Cardiac fibroblast (primary cell): ENCODE data around the gene GPR173.

Experiments
- DNase-seq, 2 donors: peaks; one replicate each; pipeline versions ENCODE4 v3.0.0 to v3.0.0-alpha.2; 2010; ENCODE audit warnings: low read depth in 2 of 2
- H3K4me3 ChIP-seq, 2 donors: replicated peaks in 1 of 2; 1 replicate in 1 of 2; 2 replicates in 1 of 2; pipeline ENCODE4 v1.5.1; 2011; ENCODE audit warnings: low read depth in 2 of 2, low read length in 2 of 2, mild to moderate bottlenecking in 2 of 2, moderate library complexity in 1 of 2
- TF ChIP-seq, protein P1 (sequence below): IDR thresholded peaks from one replicate; pipeline ENCODE4 v1.5.1; 2011; ENCODE audit warnings: low read depth, mild to moderate bottlenecking, low read length, inconsistent platforms

Gene GPR173

DNA sequence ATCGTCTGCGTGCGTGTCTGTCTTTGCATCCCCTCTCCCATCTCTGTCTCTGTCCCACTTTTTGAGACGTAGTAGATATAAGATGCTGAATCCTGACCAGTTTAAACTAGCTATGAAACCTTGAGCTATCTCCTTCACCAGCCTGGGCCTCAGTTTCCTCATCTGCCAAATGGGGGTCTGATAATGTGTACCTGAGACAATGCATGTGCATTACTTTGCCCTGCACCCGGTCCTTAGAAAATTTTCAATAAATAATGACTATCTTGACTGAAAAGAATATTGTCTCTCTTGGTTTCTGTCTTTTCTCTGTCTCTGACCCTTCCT, 46.0 kb downstream of the GPR173 start:
- no peak for DNase-seq
- TF ChIP-seq, protein P1, sequence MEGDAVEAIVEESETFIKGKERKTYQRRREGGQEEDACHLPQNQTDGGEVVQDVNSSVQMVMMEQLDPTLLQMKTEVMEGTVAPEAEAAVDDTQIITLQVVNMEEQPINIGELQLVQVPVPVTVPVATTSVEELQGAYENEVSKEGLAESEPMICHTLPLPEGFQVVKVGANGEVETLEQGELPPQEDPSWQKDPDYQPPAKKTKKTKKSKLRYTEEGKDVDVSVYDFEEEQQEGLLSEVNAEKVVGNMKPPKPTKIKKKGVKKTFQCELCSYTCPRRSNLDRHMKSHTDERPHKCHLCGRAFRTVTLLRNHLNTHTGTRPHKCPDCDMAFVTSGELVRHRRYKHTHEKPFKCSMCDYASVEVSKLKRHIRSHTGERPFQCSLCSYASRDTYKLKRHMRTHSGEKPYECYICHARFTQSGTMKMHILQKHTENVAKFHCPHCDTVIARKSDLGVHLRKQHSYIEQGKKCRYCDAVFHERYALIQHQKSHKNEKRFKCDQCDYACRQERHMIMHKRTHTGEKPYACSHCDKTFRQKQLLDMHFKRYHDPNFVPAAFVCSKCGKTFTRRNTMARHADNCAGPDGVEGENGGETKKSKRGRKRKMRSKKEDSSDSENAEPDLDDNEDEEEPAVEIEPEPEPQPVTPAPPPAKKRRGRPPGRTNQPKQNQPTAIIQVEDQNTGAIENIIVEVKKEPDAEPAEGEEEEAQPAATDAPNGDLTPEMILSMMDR: no peak
- peak overlapping the region; percentile 69 to 77 for H3K4me3 ChIP-seq

DNA sequence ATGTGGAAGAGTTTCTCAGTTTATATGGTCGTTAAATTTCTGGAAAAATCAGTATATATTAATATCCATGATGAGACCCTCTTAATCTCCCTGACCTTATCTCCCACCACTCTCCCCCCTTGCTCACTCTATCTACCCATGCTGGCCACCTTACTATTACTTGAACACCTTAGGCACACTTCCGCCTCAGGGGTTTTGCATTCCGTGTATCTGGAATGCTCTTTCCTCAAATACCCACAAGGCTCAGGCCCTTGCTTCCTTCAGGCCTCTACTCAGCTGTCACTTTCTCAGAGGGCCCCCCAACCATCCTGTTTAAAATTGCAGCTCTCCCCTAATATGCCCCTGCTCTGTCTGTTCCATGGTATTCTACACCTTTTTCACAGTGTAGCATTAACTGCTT, 47.2 kb downstream of the GPR173 start:
- no peak for DNase-seq
- no peak overlapping the region for H3K4me3 ChIP-seq
- TF ChIP-seq, protein P1: no peak

DNA sequence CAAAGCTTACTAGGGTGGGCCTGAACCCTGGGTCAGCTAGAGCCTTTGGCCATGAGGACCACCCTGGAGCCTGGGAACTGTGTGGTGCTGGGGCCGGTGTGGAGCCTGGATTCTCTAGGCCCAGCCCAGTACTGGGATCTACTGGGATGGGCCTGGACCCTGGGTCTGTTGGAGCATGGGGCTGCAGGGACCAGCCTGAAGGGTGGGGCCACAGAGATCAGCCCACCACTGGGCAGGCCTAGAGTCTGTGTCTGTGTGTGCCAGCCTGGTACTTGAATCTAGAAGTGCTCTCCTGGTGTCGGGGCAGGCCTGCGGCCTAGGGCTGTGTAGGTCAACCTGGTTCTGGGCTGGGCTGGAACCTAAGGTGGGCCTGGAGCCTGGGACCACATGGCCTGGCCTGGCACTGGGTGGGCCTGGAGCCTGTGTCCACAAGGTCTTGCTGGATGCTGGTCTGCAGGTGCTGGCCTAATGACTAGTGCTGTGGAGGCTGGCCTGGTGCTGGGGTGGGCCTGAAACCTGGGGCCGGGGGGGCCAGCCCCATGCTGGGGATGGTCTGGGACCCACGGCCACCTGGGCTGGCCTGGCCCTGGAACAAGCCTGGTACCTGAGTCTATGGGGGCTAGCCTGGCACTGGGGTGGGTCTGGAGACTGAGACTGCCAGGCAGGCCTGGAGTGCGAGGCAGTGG, 66.4 kb downstream of the GPR173 start:
- no peak overlapping the region for H3K4me3 ChIP-seq
- TF ChIP-seq, protein P1: no peak
- DNase-seq: no peak

DNA sequence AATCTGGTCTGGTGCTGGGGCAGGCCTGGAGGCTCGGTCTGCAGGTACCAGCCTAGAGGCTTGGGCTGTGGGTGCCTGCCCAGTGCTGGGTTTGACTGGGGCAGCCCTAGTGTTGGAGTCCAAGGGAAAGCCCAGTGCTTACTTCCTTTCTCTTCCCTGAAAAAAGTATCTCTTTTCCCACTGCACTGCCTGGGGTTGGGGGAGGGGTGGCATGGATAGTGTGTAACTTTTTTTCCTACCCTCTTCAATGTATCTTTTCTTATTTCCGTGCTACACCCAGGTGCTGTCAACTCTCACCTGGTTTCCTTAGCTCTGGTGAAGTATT, 66.9 kb downstream of the GPR173 start:
- no peak for DNase-seq
- H3K4me3 ChIP-seq: no peak overlapping the region
- TF ChIP-seq, protein P1: no peak

DNA sequence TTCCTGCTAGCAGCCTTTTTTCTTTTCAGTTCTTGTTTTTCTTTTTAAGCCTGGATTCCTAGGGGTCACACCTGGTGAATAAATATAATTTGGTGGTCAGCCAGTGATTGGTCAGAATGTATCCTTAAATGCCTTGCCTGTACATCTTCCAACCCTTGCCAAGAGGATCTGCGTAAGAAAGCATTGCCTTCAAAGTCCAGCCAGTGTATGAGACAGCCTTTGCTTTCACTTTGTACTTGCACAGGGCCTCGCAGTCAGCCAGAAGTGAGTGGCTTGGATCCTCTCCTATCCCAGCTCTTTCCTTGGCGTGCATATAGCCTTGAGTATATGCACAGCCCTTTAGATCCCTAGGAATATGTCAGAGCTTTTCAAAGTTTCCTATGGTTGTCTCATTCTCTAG, 67.5 kb downstream of the GPR173 start:
- peak; percentile 73 to 89 for DNase-seq

DNA sequence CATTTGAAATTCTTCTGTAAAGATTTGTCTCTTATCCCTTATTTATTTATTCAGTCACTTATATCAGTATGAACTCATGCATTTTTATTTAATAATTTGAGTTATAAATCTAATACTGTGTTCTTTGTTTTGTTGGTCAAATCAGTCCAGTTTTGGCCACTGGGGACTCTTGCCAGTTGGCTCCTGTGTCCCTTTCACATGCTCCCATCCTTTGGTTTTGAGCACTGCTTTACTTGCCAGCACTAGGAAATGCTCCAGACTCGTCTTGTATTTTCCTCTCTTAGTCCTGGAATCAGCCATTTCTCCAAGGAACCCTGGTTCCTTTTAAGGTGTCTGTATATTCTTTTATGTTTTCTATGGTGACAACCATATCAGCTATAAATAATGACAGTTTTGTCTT, 73.4 kb downstream of the GPR173 start:
- H3K4me3 ChIP-seq: no peak overlapping the region
- DNase-seq: peak in 1 of 2 donors; percentile 2
- TF ChIP-seq, protein P1: no peak

More for the DNA sequence above, 67.5 kb downstream of the GPR173 start:
- H3K4me3 ChIP-seq: peak overlapping the region; percentile 3 to 14
- TF ChIP-seq, protein P1: no peak

DNA sequence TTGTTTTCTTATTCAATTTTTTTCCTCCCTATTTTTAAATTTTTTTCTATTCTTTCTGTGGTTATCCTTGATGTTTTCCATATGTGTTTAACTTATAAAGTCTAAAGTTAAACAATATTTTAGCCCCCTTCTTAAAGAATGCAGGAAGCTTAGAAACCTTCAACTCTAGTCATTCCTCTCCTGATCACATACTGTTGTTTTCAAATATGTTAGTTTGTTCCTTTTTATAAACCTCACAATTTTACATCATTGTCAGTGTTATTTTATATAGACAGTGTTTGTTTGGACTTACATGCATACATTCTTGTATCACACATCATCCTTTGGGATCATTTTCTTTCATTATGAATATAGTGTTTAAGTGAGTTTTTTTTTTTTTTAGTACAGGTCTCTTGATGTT, 76.9 kb downstream of the GPR173 start:
- no peak for DNase-seq
- TF ChIP-seq, protein P1: no peak

More for the DNA sequence above, 76.9 kb downstream of the GPR173 start:
- H3K4me3 ChIP-seq: no peak overlapping the region
